MM.1S (cell line): ENCODE data around the gene PLD1.

Experiments used
- DNase-seq: peaks from one replicate; pipeline ENCODE4 v3.0.0-alpha.2; 2015
- H2AFZ ChIP-seq: fragments of 300-600 bp; sonication (generic); 2 replicates; pipeline ENCODE4 v1.6.0; 2016; ENCODE audit warnings: antibody characterized with exemption, low read length
- H3F3A ChIP-seq: fragments of 300-600 bp; sonication (generic); 2 replicates; pipeline ENCODE4 v1.6.1; 2016; ENCODE audit warnings: mild to moderate bottlenecking, antibody characterized with exemption, low read length, moderate library complexity, mixed read lengths; ENCODE audit not compliant: insufficient read depth
- H3K27ac ChIP-seq: fragments of 300-600 bp; sonication (generic); 2 replicates; pipeline ENCODE4 v1.5.1; 2016; ENCODE audit warnings: mild to moderate bottlenecking, low read length
- H3K27me3 ChIP-seq: fragments of 300-600 bp; sonication (generic); replicated peaks from 2 replicates; pipeline ENCODE4 v1.6.0; 2016; ENCODE audit warnings: low read length; ENCODE audit not compliant: insufficient read depth
- H3K36me3 ChIP-seq: fragments of 300-600 bp; sonication (generic); replicated peaks from 2 replicates; pipeline ENCODE4 v1.6.1; 2016; ENCODE audit warnings: mild to moderate bottlenecking, low read length, mixed read lengths; ENCODE audit not compliant: insufficient read depth
- H3K4me1 ChIP-seq: fragments of 300-600 bp; sonication (generic); 2 replicates; pipeline ENCODE4 v1.6.1; 2016; ENCODE audit warnings: low read length, mixed read lengths
- H3K4me2 ChIP-seq: fragments of 300-600 bp; sonication (generic); 2 replicates; pipeline ENCODE4 v1.6.0; 2016; ENCODE audit warnings: low read depth, low read length
- H3K4me3 ChIP-seq: fragments of 300-600 bp; sonication (generic); 2 replicates; pipeline ENCODE4 v1.5.1; 2016; ENCODE audit warnings: low read length, mixed read lengths
- H3K79me2 ChIP-seq: fragments of 300-600 bp; sonication (generic); 2 replicates; pipeline ENCODE4 v1.6.1; 2016; ENCODE audit warnings: mixed run types, low read length, mixed read lengths
- H3K9ac ChIP-seq: fragments of 300-600 bp; sonication (generic); 2 replicates; pipeline ENCODE4 v1.6.1; 2016; ENCODE audit warnings: low read length, mixed read lengths
- H3K9me2 ChIP-seq: fragments of 300-600 bp; sonication (generic); replicated peaks from 2 replicates; pipeline ENCODE4 v1.6.1; 2016; ENCODE audit warnings: mild to moderate bottlenecking, low read length, mixed read lengths; ENCODE audit not compliant: insufficient read depth
- H3K9me3 ChIP-seq: fragments of 300-600 bp; sonication (generic); replicated peaks from 2 replicates; pipeline ENCODE4 v1.6.1; 2016; ENCODE audit warnings: mild to moderate bottlenecking, low read length, mixed read lengths; ENCODE audit not compliant: insufficient read depth
- H4K20me1 ChIP-seq: fragments of 300-600 bp; sonication (generic); 2 replicates; pipeline ENCODE4 v1.6.1; 2016; ENCODE audit warnings: mild to moderate bottlenecking, low read length, moderate library complexity, mixed read lengths; ENCODE audit not compliant: insufficient read depth
- CTCF ChIP-seq: fragments of 300-600 bp; sonication (generic); IDR thresholded peaks from 2 replicates; pipeline ENCODE4 v1.5.1; 2016; ENCODE audit warnings: antibody characterized with exemption, low read length, mixed read lengths
- EZH2 ChIP-seq: fragments of 300-600 bp; sonication (generic); optimal IDR thresholded peaks from 2 replicates; pipeline ENCODE3; 2017; ENCODE audit warnings: low read depth, mild to moderate bottlenecking, antibody characterized with exemption, low read length, mixed read lengths
- EZH2phosphoT487 ChIP-seq: fragments of 300-600 bp; sonication (generic); IDR thresholded peaks from 2 replicates; pipeline ENCODE4 v1.6.1; 2018; ENCODE audit warnings: antibody characterized with exemption, low read length

PLD1 gene

DNA sequence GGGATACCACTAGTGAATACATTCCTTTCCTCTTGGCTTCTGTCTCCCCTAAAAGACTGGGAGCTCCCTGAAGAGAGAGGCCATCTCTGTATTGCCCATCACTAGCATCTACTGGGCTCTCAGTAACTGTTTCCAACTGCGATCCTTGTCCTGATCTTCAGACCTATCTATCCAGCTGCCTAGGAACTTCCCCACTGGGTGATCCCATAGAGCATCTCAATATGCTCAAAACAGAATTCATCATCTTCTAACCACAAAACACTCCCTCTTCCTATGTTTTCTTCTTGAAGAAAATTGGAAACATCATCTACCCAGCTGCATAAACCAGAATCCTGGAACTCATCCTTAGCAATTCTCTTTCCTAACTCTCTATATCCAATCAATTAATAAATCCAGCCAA lies 54.6 kb downstream of the PLD1 start:
- Histone ChIP-seq H3K27ac (no peak overlapping the region), H3K79me2 (no peaks in the 10 kb centered on the region), H3K4me1 (0 out of 2 replicates have a peak, but pooled peaks cover 6% of the 10 kb centered on the region), H3F3A (no peaks in the 10 kb centered on the region), H3K4me3 (no peak overlapping the region), H3K9ac (no peak overlapping the region), H3K4me2 (no peak overlapping the region), H3K36me3 (no peaks in the 10 kb centered on the region), H3K27me3 (no peaks in the 10 kb centered on the region), H4K20me1 (no peaks in the 10 kb centered on the region), H3K9me3 (no peaks in the 10 kb centered on the region), H2AFZ (no peak overlapping the region), H3K9me2 (no peaks in the 10 kb centered on the region)
- TF ChIP-seq EZH2 (no peak), EZH2phosphoT487 (no peak), CTCF (no peak)
- no peak for DNase-seq

DNA sequence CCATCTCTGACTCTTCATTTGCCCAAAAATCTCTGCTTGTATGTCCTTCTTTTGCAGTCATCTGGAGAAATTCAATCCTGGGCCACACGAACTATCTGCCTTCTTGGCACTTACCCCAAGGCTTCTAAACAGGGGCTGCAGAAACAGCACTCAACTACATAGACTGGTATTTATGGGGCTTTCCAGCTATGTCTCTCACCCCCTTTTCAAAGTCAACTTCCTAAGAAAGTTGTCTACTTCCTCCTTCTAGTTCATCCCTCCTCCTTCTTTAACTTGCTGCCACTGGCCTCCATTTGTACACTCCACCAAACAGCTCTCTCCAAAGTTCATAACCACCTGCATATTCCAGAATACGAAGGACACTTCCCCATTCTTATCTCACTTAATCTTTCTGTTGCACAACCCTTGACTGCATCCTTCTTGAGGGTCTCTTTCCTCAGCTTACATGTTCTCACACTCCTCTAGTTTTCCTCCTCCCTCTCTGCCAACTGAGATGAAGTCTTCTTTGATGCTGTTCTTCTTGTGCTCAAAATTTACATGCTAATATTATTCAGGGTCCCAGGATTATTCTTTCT lies 55.2 kb downstream of the PLD1 start:
- Histone ChIP-seq H3K4me2 (no peak overlapping the region), H3K4me1 (0 out of 2 replicates have a peak, but pooled peaks cover 6% of the 10 kb centered on the region)

GRCh38 chr3:171753665-171754408 lies 56.4 kb downstream of the PLD1 start:
- Histone ChIP-seq H3K36me3 (no peaks in the 10 kb centered on the region), H3K9ac (no peak overlapping the region), H3K4me2 (no peak overlapping the region), H3K9me3 (no peaks in the 10 kb centered on the region), H3K9me2 (no peaks in the 10 kb centered on the region), H3K4me3 (no peak overlapping the region), H4K20me1 (no peaks in the 10 kb centered on the region), H3K27me3 (no peaks in the 10 kb centered on the region), H3K79me2 (no peaks in the 10 kb centered on the region), H3K27ac (no peak overlapping the region), H2AFZ (no peak overlapping the region), H3F3A (no peaks in the 10 kb centered on the region), H3K4me1 (0 out of 2 replicates have a peak, but pooled peaks cover 6% of the 10 kb centered on the region)
- TF ChIP-seq EZH2 (no peak), EZH2phosphoT487 (no peak), CTCF (no peak)
- no peak for DNase-seq

More for the DNA sequence above, 55.2 kb downstream of the PLD1 start:
- Histone ChIP-seq H3K36me3 (no peaks in the 10 kb centered on the region), H2AFZ (no peak overlapping the region), H3F3A (no peaks in the 10 kb centered on the region), H3K27ac (no peak overlapping the region), H3K79me2 (no peaks in the 10 kb centered on the region), H3K9ac (no peak overlapping the region), H3K9me2 (no peaks in the 10 kb centered on the region), H3K9me3 (no peaks in the 10 kb centered on the region), H3K4me3 (no peak overlapping the region), H3K27me3 (no peaks in the 10 kb centered on the region), H4K20me1 (no peaks in the 10 kb centered on the region)
- no peak for TF ChIP-seq CTCF
- TF ChIP-seq EZH2 = no peak
- TF ChIP-seq EZH2phosphoT487 = no peak
- no peak for DNase-seq
